HCEC 1CT (cell line): ENCODE results near the gene ZNF467.

Experiments
- DNase-seq: peaks from one replicate; pipeline ENCODE4 v3.0.0-alpha.2; 2017

The ZNF467 gene

DNA sequence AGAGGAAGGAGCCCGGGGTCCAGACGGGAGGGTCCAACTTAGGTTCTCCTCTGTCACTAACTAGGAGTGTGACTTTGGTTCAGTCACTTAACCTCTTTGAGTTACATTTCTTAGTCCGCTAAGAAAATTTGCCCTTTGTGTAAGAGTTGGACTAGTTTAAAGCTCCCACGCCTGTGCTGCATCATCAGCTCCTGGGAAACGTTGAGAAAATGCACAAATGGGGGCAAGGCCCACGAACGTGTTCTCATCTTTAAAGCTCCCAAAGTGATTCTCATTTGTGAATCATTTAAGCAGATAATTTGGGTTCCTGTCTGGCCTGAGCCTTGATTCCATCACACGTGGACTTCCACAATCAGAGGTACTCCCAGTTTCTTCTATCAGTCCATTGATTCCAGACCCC is 6.3 kb downstream of the ZNF467 start:
- DNase-seq: no peak

DNA sequence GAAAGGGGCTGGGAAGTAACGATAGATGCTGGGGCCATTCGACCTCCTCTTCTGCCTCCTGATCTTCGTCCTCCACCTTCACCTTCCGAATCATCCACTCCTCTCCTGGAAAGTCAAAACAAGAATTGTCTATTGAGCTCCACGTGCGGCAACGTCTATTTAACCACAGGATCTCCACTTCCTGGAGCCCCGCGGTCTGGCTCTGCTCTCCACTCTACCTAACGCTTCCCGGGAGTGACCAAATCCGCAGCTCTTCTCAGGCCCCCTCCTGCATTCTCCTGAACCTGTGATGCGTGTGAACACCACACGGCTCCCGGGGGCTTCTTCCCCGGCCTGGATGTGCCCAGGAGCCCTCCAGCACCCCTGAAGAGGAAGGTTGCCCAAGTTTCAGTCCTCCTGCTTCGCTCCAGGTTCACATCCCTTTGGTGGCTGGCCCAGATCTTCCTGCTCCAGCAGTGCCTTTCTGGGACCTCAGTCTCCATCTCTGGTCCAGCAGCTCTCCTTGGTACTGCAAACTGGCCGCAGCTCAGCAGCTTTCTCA is 7.2 kb downstream of the ZNF467 start:
- no peak for DNase-seq

DNA sequence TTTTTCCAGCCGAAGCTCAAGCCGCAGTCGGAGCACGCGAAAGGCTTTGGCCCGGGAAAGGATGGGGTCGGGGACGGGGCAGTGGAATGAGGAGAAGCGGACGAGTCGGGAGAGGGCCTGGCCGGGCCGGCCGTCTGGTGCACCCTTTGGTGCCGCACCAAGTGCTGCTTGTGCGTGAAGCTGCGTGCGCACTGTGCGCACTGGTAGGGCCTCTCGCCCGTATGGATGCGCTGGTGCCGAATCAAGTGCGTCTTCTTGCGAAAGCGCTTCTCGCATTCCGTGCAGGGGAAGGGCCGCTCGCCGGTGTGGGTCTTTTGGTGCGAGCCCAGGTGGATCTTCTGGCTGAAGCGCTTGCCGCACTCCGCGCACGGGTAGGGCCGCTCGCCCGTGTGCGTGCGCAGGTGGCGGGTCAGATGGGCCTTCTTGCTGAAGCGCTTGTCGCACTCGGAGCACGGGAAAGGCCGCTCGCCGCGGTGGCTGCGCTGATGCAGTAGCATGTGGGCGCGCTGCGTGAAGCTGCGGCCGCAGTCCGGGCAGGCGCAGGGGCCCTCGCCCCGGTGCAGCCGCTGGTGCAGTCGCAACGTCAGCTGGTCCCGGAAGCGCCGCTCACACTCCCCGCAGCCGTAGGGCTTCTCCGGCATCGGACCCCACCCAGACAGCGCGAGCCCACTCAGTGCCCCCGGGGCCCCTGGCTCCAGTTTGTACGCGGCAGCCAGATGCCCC is 7.8 kb downstream of the ZNF467 start:
- DNase-seq: no peak

DNA sequence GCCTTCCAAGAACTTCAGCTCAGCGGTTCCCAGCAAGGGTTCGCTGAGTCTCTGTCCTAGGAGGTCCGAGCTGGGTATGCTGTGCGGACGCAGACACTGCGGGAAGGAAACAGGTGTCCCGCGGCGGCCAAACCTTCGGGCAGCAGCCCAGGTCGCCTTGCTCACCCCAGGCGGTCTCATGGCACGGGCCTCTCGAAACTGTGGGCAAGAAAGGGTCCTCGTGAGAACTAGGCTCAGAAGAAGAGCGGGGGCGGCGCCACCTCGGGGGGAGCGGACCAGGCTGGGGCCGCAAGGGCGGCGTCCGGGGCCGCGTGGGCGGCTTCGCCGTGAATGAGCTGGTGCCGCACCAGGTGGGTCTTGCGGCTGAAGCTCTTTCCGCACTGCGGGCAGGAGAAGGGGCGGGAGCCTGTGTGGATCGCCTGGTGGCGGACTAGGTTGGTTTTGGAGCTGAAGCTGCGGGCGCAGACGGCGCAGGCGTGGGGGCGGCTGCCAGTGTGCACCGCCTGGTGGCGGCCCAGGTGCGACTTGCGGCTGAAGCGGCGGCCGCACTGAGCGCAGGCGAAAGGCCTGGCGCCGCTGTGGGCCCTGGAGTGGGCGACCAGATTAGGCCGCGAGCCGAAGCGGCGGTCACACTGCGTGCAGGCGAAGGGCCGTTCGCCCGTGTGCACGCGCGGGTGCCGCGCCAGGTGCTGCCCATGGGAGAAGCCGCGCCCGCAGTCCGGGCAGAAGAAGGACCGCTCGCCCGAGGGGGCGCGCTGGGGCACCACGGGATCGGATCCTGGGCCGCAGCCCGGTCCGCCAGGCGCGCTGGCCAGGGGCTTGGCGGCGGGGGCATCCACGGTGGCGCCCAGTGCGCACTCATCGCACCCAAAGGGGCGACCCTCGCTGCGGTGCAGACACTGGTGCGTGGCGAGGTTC is 8.6 kb downstream of the ZNF467 start:
- DNase-seq: no peak

DNA sequence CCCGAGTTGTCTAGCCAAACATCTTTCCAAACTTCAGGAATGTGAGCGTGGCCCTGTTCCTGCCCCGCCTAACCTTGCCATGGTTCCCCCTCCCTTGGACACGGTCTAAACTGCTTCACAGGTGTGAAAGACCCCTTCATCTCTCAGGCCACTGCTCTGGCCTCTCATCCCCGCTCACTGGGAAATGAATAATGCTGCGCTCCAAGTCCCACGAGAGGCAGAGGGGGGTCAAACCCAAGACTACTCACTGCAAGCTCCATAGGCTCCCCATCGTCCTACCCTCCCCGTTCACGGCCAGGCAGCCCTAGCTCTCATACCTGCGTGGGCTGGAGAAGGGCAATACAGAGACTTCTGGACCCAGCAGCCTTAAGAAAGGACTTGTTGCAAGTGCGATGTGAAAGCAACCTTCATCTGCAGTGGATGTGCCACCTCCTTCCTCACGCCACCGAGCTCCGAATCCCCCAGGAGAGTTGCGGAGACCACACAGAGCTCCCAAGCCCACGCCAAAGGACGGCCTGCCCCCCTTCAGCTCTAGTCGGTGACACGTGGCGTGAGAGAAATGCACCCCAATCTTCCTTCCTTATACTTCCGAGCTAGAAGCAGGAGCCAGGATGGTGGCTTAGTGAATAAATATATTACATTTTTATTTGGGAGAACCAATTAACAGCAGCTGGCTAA is 9.7 kb downstream of the ZNF467 start:
- DNase-seq: no peak

DNA sequence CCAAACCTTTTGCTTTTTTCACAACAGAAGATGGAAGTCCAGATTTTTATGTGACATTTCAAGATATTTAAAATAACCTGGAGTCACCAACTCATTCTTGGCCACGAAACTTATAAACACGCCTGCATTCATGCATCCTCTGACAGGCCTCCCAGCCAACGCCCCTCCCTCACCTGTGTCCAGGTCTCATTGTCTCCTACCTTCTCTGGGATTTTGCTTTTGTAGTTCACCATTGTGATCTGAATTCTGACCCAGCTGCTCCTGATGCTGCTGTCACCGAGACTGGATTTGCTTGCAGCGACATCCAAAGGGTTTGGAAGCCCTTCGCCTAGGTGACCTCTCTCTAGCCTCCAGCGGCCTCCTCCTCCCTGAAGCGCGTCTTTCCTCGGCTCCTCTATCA is 10.8 kb downstream of the ZNF467 start:
- DNase-seq: no peak

DNA sequence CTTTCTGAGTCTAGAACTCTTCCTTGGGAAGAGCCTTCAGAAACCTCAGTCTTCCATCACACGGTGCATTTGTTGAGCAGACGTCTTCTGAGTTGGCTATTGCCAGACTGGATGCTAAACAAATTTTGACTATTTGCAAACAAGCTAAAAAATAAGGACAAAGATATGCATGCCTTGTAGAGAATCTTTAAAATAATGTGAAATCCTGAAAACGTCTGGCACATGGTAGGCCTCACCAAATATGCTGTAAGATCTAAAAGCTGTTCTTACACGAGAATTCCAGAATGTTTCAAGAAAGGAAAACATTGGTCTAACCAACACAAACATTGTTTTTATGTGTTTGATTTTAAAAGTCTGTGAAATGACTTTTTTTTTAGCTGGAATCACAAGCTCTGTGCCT is 11.3 kb downstream of the ZNF467 start:
- DNase-seq: no peak

DNA sequence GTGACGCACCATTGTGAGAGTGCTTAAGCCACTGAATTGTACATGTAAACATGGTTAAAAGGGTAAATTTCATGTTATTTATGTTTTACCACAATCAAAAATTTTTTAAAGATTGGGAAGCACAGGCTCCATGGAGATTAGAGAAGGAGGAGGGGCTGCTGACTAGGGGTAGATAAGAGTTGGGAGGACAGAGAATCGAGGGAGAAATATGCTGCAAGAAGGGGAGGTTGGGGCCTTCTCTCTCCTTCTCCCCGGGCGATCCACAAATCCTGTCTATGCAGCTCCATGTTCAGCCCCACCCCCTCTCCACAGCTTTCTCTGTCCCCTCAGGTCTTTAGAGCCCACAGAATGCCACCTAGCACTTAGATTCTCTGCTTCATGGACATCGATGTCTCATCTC is 12.1 kb downstream of the ZNF467 start:
- DNase-seq: no peak

DNA sequence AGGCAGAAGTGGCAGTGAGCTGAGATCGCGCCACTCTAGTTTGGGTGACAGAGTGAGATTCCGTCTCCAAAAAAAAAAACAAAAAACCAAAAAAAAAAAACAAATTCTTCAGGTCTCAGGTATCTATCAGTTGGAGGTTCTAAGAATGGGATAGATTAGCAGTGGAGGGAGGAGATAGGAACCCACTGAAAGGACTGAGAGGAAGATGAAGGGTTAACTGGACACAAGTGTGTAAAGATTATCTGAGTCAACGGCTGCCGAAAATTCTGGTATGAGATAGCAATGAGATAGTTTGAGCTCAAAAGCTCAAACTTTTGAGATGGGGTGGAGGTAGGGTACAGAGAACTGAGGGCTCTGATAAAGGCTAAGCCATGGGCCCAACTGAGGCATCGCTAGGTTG is 12.8 kb downstream of the ZNF467 start:
- no peak for DNase-seq

DNA sequence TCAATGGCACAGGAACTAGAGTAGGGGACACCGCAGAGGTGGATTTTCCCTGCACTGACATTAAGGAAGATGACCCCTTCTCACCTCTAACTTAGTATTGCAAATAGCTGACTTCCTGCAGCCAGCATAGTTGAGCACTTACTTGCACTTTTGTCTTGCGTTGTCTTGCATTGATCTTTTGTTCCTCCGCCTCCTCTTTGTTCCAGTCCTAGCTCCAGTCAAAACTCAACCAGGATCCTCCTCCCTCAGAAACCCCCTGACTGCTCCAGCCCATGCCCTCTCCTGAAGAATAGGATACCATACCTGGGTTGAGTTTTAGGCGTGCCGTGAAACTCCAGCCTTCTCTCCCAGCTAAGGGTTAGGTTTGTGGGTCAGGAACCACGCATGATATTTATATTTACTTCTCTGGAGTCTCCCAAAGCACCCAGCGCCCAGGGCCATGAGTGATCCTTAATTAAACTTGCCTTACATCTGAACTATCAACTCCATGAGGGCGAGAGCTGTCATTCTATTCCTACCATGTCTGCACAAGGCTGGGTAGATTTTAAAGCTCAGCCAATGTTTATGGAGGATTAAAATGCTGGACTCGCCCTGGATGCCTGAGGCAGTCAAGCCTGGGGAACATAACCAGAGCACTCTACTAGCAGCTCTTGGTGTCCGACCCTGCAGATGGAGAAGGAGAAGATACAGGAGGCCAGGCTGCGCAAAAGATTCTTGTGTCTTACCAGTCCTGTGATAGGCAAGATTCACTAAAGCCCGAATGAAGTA is 14.1 kb downstream of the ZNF467 start:
- no peak for DNase-seq

DNA sequence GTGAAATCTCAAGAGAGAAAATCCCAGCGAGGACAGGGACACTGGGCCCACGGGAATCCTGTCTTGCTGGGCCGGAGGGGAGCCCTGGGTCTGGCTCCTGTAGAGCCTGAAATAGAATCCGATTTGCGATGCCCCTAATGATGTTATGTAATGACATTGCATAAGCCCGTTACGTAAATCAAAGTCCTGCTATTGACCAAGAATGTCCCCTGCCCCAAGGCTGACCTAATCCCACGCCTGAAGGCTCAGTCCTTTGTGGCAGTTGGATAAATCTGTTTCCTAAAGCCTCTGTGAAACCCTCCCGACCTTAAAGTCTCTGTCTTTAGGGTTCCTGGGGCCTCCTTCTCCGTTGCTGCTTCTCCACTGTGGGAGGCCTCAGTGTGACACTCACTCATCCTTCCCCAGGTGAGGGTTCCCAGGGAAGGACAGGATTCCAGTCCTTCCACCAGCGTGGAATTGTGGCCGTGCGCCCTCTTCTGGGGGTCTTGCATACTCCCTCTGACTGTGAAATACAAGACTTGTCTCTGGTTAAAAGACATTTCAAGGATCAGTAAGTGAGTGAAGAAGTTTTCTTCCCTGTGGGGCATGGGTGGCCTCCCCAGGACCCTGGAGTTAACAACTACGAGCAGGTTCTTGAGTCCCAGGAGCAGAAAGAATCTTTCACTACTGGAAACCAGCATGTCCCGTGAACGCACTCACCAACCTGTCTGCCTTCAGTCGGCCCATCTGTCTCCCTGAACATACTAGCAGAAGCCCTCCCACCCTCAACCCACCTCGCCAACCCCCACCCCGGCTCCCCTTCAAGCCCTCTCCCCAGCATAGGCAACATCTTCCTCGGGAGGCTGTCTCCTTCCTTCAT is 19.8 kb downstream of the ZNF467 start:
- DNase-seq: peak; percentile 26

DNA sequence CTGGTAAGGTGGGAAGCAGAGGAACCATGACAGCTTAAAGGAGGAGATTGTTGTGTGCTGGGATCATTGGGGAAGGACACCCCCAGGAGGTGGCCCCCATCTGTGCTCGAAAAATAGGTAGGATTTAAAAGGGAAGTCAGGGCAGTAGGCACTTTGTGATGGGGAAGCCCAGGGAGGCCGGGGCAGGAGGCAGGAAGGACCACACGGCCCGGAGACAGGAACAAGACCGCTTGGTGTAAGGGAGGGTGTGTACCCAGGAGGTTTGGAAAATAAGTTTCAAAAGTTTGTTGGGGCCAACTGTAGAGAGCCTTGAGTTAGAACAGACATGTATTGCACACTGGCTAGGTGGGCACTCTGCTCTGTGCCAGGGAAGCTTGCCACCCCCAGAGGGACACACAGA is 20.7 kb downstream of the ZNF467 start:
- no peak for DNase-seq

DNA sequence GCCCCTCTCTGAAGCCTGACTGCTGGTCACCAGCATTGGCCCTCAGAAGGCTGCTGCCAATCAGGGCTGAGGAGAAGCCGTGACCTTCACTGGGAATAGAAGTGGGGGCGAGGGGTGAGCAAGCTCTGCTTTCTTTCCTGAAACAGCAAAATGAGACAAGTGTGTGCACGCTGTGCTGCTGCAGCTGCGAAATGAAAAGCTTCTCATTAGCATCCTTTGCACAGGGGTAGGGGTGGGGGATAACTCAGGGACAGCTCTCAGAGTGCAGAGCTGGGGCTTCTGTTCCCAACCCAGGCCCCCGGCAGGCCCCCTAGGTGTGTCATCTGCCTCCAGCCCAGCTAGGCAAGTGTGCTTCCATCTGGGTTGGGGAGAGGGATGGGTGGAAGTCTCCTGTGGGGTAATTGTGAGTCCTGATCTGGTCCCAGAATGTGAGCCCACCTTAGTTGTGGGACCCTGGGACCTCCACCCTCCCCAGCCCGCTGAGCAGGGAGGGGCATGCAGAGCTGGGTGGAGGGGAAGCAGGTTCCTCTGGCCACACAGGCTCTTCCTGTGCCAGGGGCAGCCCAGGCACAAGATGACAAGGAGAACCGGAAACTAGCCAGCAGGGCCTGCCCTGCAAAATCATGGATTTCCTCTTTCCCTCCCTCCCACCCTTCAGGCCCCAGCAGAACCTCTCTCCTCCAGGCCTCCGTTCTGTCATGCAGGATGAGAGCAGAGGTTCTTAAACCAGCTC is 22.2 kb downstream of the ZNF467 start:
- DNase-seq: no peak

DNA sequence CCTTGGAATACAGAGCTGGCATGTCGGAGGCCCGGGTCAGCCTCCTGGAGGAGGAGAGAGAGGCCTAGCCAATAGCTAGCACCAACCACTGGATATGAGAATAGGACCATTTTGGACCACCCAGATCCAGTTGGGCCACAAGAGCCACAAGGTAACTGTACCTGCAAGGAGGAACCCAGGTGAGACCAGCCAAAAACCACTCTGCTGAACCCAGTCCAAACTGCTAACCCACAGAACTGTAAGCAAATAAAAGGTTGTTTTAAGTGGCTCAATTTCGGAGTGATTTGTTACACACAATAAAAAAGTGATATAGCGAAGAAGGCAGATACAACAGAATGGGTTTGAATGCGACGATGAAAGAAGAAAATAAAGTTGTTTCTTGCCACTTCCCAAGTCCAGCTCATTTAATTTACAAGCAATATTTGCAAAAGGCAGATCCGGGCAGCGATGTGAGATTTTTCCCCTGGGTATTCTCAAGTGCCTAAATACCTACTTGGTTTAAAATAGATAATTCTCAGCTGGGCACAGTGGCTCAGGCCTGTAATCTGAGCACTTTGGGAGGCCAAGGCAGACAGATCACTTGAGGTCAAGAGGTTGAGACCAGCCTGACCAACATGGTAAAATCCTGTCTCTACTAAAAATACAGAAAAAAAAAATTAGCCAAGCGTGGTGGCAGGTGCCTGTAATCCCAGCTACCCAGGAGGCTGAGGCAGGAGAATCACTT is 23.1 kb downstream of the ZNF467 start:
- DNase-seq: no peak

DNA sequence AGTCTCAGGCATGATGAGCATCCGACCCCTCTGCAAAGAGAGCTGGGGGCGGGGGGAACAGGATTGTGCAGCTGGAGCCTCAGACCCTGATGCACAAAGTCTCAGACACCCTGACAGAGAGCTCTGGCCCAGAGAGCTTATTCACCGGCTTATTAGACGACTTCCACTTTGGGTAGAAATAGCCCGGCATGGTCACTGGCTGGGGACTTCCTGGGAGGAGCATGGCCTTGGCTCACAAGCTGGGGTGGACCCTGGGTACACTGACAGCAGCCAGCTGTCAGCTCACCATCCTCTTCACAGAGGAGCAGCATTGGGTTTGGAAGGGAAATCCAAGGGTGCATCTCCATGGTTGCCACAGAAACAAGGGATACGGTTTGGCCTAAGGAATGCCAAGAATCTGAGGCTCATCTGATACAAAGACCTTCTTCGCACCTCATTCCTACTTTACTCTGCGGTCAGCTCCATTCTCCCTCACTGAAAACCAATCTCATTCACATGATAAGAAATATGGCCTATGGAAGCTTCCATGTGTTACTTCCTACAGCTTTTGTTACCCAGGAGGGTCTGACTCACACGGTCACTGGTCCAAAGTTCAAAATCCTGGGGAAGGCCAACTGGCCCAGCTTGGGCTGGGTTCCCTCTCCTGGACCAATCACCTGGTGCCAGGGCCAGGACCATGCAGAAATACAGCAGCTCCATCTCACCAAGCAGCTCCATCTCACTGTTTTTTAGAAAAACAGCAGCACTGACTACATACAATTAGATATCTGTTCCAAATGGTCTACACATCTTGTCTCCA is 25.1 kb downstream of the ZNF467 start:
- no peak for DNase-seq

DNA sequence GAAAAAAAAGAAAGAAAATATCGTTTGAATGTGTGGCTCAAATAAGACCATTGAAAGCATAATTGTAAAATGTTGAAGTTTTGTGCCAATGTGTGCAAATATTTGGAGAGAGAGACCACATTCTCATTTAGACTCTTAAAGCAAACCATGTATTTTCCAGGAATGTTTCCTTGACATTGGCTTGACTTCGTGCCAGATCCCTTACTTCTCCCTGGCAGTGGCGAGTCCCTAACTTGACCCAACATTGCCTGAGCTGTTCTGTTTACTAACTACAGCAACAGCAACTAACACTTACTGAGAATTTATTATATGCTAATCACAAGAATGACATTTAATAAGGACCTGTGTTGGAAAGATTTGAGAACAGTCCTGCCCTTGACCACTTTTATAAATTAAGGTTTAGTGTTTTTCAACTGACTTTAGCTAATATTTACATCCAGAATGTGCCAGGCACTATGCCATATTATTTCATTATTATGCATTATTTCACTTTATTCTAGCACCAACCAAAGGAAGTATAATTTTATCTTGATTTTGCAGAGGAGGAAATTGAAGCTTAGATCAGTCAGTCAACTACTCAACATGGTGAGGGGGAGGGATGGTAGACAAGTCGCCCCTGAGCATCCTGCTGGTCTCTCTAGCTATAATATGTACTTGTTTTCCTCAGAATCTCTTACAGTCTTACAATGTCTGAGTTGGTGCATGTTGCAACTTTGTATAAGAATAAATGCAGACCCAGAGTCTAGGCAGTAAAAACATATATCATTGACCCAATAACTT is 29.7 kb downstream of the ZNF467 start:
- no peak for DNase-seq

DNA sequence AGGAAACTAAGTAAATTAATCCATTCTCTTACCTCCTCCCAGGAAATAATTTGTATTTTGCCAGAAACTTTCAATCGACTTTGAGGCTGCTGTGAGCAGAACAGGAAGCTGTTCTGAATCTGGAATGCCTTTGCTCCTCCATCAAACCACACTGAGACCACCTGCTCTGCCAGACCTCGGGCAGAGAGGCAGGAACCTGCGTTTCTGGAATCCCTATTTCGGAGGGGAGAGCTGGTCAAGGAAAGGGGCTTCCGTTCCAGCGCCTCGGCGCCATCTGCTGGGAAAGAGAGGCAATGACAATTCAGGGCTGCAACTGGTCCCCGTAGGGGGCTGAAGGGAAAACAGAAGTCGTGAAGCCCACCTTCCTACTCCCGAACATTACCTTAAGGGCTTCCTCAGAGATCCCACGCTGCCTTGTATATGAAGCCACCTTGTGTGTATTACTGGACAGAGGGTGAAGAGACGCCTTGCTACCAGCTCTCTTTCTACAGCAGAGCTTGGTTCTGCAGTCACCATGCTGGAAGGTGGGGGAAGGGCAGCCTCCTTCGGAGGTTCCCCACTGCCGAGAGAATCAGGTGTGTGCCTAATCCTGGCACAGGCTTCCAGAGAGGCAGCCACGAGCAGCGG is 31.2 kb downstream of the ZNF467 start:
- peak; percentile 43 for DNase-seq

DNA sequence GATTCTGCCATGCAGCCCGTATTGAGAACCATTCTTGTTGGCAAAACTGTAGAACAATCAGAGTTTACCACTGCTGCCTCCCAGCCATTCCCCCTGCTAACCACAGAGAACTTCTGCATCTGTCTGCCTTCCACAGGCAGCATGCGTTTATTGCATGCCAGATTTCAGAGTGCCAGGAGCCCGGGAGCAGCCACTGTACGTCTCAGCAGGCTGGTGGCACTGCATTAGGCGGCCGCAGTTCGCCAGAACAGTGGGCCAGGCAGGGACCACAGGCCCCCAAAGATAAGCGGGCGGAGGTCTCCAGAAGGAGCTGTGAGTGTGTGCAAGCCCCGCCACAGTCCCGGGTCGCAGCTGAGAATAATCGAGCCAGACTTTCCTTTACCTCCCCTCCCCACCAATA is 31.8 kb downstream of the ZNF467 start:
- DNase-seq: no peak
